Gastroesophageal sphincter (tissue), 4 donors: Measurements from ENCODE around the gene SYNGR2. TPM values are rescaled to one million over a fixed set of nuclear protein-coding genes. Genes with fewer than 3 reads are reported as not detected.

Experiments
- ATAC-seq: fragments of 150-250 bp; one replicate; pipeline ENCODE4 v1.9.1; 2016; ENCODE audit warnings: mild to moderate bottlenecking, moderate library complexity
- H3K27ac ChIP-seq, 4 donors: fragments of 200-600 bp; sonication (generic) in 3 of 4; 1 replicate in 3 of 4; 2 replicates in 1 of 4; pipeline ENCODE4 v1.5.1; 2016 to 2019
- H3K27me3 ChIP-seq: fragments of 200-600 bp; sonication (generic); one replicate; pipeline ENCODE4 v1.5.1; 2019
- H3K36me3 ChIP-seq, 2 donors: fragments of 200-600 bp; sonication (generic); one replicate each; pipeline ENCODE4 v1.5.1; 2019; ENCODE audit warnings: control low read depth in 1 of 2
- H3K4me1 ChIP-seq, 3 donors: fragments of 200-600 bp; sonication (generic); 1 replicate in 2 of 3; 2 replicates in 1 of 3; pipeline ENCODE4 v1.5.1; 2016 to 2019; ENCODE audit warnings: control low read depth in 2 of 3
- H3K4me3 ChIP-seq, 2 donors: fragments of 200-600 bp; sonication (generic); one replicate each; pipeline ENCODE4 v1.5.1; 2019; ENCODE audit warnings: mild to moderate bottlenecking in 1 of 2, moderate library complexity in 1 of 2
- H3K9me3 ChIP-seq, 3 donors: fragments of 200-600 bp; sonication (generic); one replicate each; pipeline ENCODE4 v1.5.1; 2017 to 2019; ENCODE audit warnings: control low read depth in 2 of 3
- CTCF ChIP-seq, 4 experiments: fragments of 200-600 bp in 2 of 4; fragments of 450-650 bp in 2 of 4; sonication (generic) in 1 of 4; IDR thresholded peaks; one replicate each; pipeline ENCODE4 v1.5.1; 2017 to 2019; ENCODE audit warnings: antibody characterized with exemption in 4 of 4, mild to moderate bottlenecking in 2 of 4, moderate library complexity in 2 of 4
- EP300 ChIP-seq: sonication (generic); formaldehyde crosslinking; IDR thresholded peaks from one replicate; pipeline ENCODE4 v1.6.1; 2017; ENCODE audit warnings: antibody characterized with exemption, mild to moderate bottlenecking
- POLR2A ChIP-seq, 2 donors: fragments of 450-650 bp; IDR thresholded peaks; one replicate each; pipeline ENCODE4 v1.6.1; 2017; ENCODE audit warnings: antibody characterized with exemption in 2 of 2, mild to moderate bottlenecking in 2 of 2, moderate library complexity in 1 of 2
- POLR2AphosphoS5 ChIP-seq: sonication (generic); formaldehyde crosslinking; IDR thresholded peaks from one replicate; pipeline ENCODE4 v1.6.1; 2017; ENCODE audit warnings: antibody characterized with exemption
- WGBS, 2 donors: methylation state at CpG; one replicate each; pipeline ENCODE4 v1.1.5; 2018; ENCODE audit warnings: low coverage in 1 of 2; 5-methylcytosine and 5-hydroxymethylcytosine counted together
- total RNA-seq, 4 donors: library from RNA; depleted of rRNA; stranded (reverse); fragments of >200 nt; gene quantifications; one replicate each; pipeline ENCODE4 v1.1.0, GENCODE V29; 2016

SYNGR2 gene
- total RNA-seq, 4 donors from 2014 or later, result 49.9 to 151 (median 81.2) TPM

- Histone ChIP-seq H3K9me3 (no peaks in the 10 kb centered on the region), H3K4me1 (peaks cover 0 to 41% (median 22%) of the 10 kb centered on the region in 3 donors), H3K36me3 (no peaks in the 10 kb centered on the region), H3K4me3 (no peak overlapping the region), H3K27ac (peak overlapping the region in 1 of 4 donors; percentile 21), H3K27me3 (no peaks in the 10 kb centered on the region)
- ATAC-seq, result no peak
- no peak for TF ChIP-seq POLR2AphosphoS5
- no peak for TF ChIP-seq POLR2A (IDR thresholded peaks at IDR 0.05)
- TF ChIP-seq CTCF (IDR thresholded peaks at IDR 0.05), result no peak
- no peak for TF ChIP-seq EP300
- 35 to 69% methylated on average over 2 to 5 of the region's 8 CpGs for WGBS, 2 donors
Observed at GRCh38 chr17:78147315-78147998, 20.9 kb upstream of the SYNGR2 start.

- Histone ChIP-seq H3K36me3 (no peaks in the 10 kb centered on the region), H3K27me3 (no peaks in the 10 kb centered on the region), H3K4me3 (no peak overlapping the region), H3K9me3 (no peaks in the 10 kb centered on the region), H3K27ac (no peak overlapping the region), H3K4me1 (peaks cover 0 to 35% (median 22%) of the 10 kb centered on the region in 3 donors)
- no peak for ATAC-seq
- 71 to 84% methylated on average over 7 to 12 of the region's 14 CpGs for WGBS, 2 donors
- no peak for TF ChIP-seq CTCF (IDR thresholded peaks at IDR 0.05)
- TF ChIP-seq EP300, result no peak
- no peak for TF ChIP-seq POLR2A (IDR thresholded peaks at IDR 0.05)
- TF ChIP-seq POLR2AphosphoS5, result no peak
Observed at GRCh38 chr17:78148286-78149016, 19.9 kb upstream of the SYNGR2 start.

GRCh38 chr17:78151514-78152008 is 16.8 kb upstream of the SYNGR2 start:
- H3K27me3 ChIP-seq, result no peaks in the 10 kb centered on the region
- H3K36me3 ChIP-seq, result no peaks in the 10 kb centered on the region
- no peak overlapping the region for H3K4me3 ChIP-seq
- peaks cover 0 to 4% (median 0%) of the 10 kb centered on the region in 3 donors for H3K4me1 ChIP-seq
- WGBS, 2 donors, result 63 to 75% methylated on average over 5 to 7 of the region's 7 CpGs
- TF ChIP-seq POLR2A (IDR thresholded peaks at IDR 0.05) (no peak), POLR2AphosphoS5 (no peak), EP300 (no peak), CTCF (IDR thresholded peaks at IDR 0.05) (no peak)
- H3K27ac ChIP-seq, result no peak overlapping the region
- H3K9me3 ChIP-seq, result no peaks in the 10 kb centered on the region
- ATAC-seq, result no peak

- 81 to 88% methylated on average over 4 to 11 of the region's 11 CpGs for WGBS, 2 donors
- no peaks in the 10 kb centered on the region for H3K36me3 ChIP-seq
- ATAC-seq, result no peak
- H3K4me1 ChIP-seq, result no peaks in the 10 kb centered on the region
- H3K4me3 ChIP-seq, result no peak overlapping the region
- no peak overlapping the region for H3K27ac ChIP-seq
- no peaks in the 10 kb centered on the region for H3K27me3 ChIP-seq
- no peaks in the 10 kb centered on the region for H3K9me3 ChIP-seq
- TF ChIP-seq POLR2A (IDR thresholded peaks at IDR 0.05), result no peak
- TF ChIP-seq EP300, result no peak
- TF ChIP-seq CTCF (IDR thresholded peaks at IDR 0.05), result no peak
- no peak for TF ChIP-seq POLR2AphosphoS5
Observed at GRCh38 chr17:78154903-78155811, 13.2 kb upstream of the SYNGR2 start.
